HG03342 (cell line): ENCODE measurements around the gene GBGT1.

Experiments
- ATAC-seq: cut with Tn5 transposase; IDR thresholded peaks from one replicate; pipeline ENCODE4 v1.9.1; 2021; ENCODE audit warnings: mild to moderate bottlenecking, moderate library complexity; ENCODE audit not compliant: unreplicated experiment

The GBGT1 gene

GRCh38 chr9:133104718-133105460, 58.8 kb downstream of the GBGT1 start:
- ATAC-seq: no peak

- no peak for ATAC-seq
Measured at GRCh38 chr9:133103987-133104505, 59.7 kb downstream of the GBGT1 start.

GRCh38 chr9:133103183-133103986, 60.3 kb downstream of the GBGT1 start:
- no peak for ATAC-seq
